A549 (cell line): ENCODE data around the gene REXO4. TPM values are rescaled to one million over a fixed set of nuclear protein-coding genes. Genes with fewer than 3 reads are reported as not detected.

Experiments
- ATAC-seq, 2 experiments: fragments of 200-7000 bp in 1 of 2; fragments of >200 bp in 1 of 2; cut with Nextera tagmentation in 1 of 2; cut with Tn5 transposase in 1 of 2; 3 replicates each; pipeline versions ENCODE4 v1.8.0 to v1.9.1; 2018 to 2020; ENCODE audit warnings: mild to moderate bottlenecking in 1 of 2, moderate library complexity in 1 of 2
- CTCF ChIA-PET: fragments of 300-600 bp; sonication (Branson Sonifier 250); formaldehyde crosslinking; extraction: SDS; loops from one replicate; lab custom pipeline; 2021; ENCODE audit warnings: antibody characterized with exemption, inconsistent platforms; lab: Yijun Ruan, JAX
- POLR2A ChIA-PET: fragments of 350-600 bp; formaldehyde crosslinking; extraction: SDS; loops from one replicate; lab custom pipeline; 2021; ENCODE audit warnings: antibody characterized with exemption, inconsistent platforms; lab: Yijun Ruan, JAX
- DNase-seq, 2 experiments: peaks; one replicate each; pipeline versions ENCODE4 v3.0.0 to v3.0.0-alpha.2; 2011 to 2016; ENCODE audit warnings: low read depth in 1 of 2, low spot score in 1 of 2
- FAIRE-seq: peaks from 2 replicates; lab custom pipeline; 2011; peaks lifted over from hg19 to GRCh38; lab: Jason Lieb, UNC
- H3K27ac ChIP-seq, 2 experiments: fragments of >200 bp; sonication (Bioruptor Twin); formaldehyde crosslinking; 3 replicates each; pipeline ENCODE4 v1.5.1; 2016 to 2017
- H3K4me1 ChIP-seq: fragments of >200 bp; sonication (Bioruptor Twin); formaldehyde crosslinking; 3 replicates; pipeline ENCODE4 v1.6.1; 2016
- H3K4me2 ChIP-seq: fragments of >200 bp; sonication (Bioruptor Twin); formaldehyde crosslinking; 3 replicates; pipeline ENCODE4 v1.6.1; 2016
- H3K4me3 ChIP-seq: fragments of >200 bp; sonication (Bioruptor Twin); formaldehyde crosslinking; 3 replicates; pipeline ENCODE4 v1.5.1; 2016
- H3K9me3 ChIP-seq: fragments of >200 bp; sonication (Bioruptor Twin); formaldehyde crosslinking; 3 replicates; pipeline ENCODE4 v1.6.1; 2016
- BCL3 ChIP-seq: fragments of >200 bp; sonication (Bioruptor Twin); formaldehyde crosslinking; IDR thresholded peaks from 3 replicates; pipeline ENCODE4 v1.6.1; 2016
- CHD4 ChIP-seq: fragments of 200-600 bp; sonication (generic); IDR thresholded peaks from 2 replicates; pipeline ENCODE4 v1.6.1; 2016; ENCODE audit warnings: antibody characterized with exemption, mild to moderate bottlenecking, borderline replicate concordance
- EHF ChIP-seq: fragments of 250-450 bp; sonication (Bioruptor Pico); IDR thresholded peaks from 2 replicates; pipeline ENCODE4 v1.5.0; 2020; ENCODE audit warnings: mild to moderate bottlenecking
- EP300 ChIP-seq, 2 experiments: fragments of >200 bp; sonication (Bioruptor Twin); formaldehyde crosslinking; IDR thresholded peaks; 2 replicates in 1 of 2; 3 replicates in 1 of 2; pipeline ENCODE4 v1.6.1; 2016 to 2017
- ESRRA ChIP-seq: fragments of 150-350 bp; IDR thresholded peaks from 2 replicates; pipeline ENCODE4 v1.6.1; 2014; ENCODE audit warnings: mild to moderate bottlenecking, low read length, borderline replicate concordance
- HMGXB4 ChIP-seq: fragments of 250-450 bp; sonication (Bioruptor Pico); IDR thresholded peaks from 2 replicates; pipeline ENCODE4 v1.5.0; 2021; ENCODE audit warnings: mild to moderate bottlenecking, moderate library complexity, borderline replicate concordance
- HOXA7 ChIP-seq: fragments of 250-450 bp; sonication (Bioruptor Pico); IDR thresholded peaks from 2 replicates; pipeline ENCODE4 v1.5.0; 2020; ENCODE audit warnings: mild to moderate bottlenecking, moderate library complexity
- HOXB13 ChIP-seq: fragments of 250-450 bp; sonication (Bioruptor Pico); IDR thresholded peaks from 2 replicates; pipeline ENCODE4 v1.5.0; 2020; ENCODE audit warnings: low read depth, mild to moderate bottlenecking, moderate library complexity
- JUN ChIP-seq, 2 experiments: fragments of >200 bp; sonication (Bioruptor Twin); formaldehyde crosslinking; IDR thresholded peaks; 2 replicates in 1 of 2; 3 replicates in 1 of 2; pipeline ENCODE4 v1.6.1; 2016 to 2017
- JUNB ChIP-seq: fragments of >200 bp; sonication (Bioruptor Twin); formaldehyde crosslinking; IDR thresholded peaks from 2 replicates; pipeline ENCODE4 v1.6.1; 2016
- PBX3 ChIP-seq: IDR thresholded peaks from 2 replicates; pipeline ENCODE4 v1.6.1; 2012
- PHF8 ChIP-seq: fragments of 200-600 bp; sonication (generic); IDR thresholded peaks from 2 replicates; pipeline ENCODE4 v1.6.1; 2016; ENCODE audit warnings: low read depth, mild to moderate bottlenecking, antibody characterized with exemption, moderate library complexity, borderline replicate concordance
- POLR2A ChIP-seq: IDR thresholded peaks from 2 replicates; pipeline ENCODE4 v1.6.1; 2012; ENCODE audit warnings: mild to moderate bottlenecking, low read length
- RCOR1 ChIP-seq: fragments of 150-350 bp; IDR thresholded peaks from 2 replicates; pipeline ENCODE4 v1.6.1; 2014; ENCODE audit warnings: antibody characterized with exemption, low read length, low read depth
- RFX5 ChIP-seq: fragments of 450-650 bp; IDR thresholded peaks from 2 replicates; pipeline ENCODE4 v1.7.1; 2014; ENCODE audit warnings: antibody characterized with exemption, mild to moderate bottlenecking, moderate library complexity
- RNF2 ChIP-seq: fragments of 200-600 bp; sonication (generic); IDR thresholded peaks from 2 replicates; pipeline ENCODE4 v1.6.1; 2016; ENCODE audit warnings: low read depth, mild to moderate bottlenecking, antibody characterized with exemption, moderate library complexity, borderline replicate concordance
- SREBF2 ChIP-seq: fragments of 450-650 bp; IDR thresholded peaks from 2 replicates; pipeline ENCODE4 v1.6.1; 2014; ENCODE audit warnings: mild to moderate bottlenecking, moderate library complexity
- ZFP36 ChIP-seq: fragments of 450-650 bp; IDR thresholded peaks from 2 replicates; pipeline ENCODE4 v1.6.1; 2014; ENCODE audit warnings: borderline replicate concordance; ENCODE audit not compliant: partially characterized antibody
- WGBS: methylation state at CpG from one replicate; pipeline ENCODE4 v1.1.6; 2017; ENCODE audit errors: missing lambda C conversion rate; 5-methylcytosine and 5-hydroxymethylcytosine counted together
- polyA plus RNA-seq, 4 experiments: library from polyadenylated mRNA; depleted of rRNA in 3 of 4; stranded (reverse); fragments of >200 nt; fragmentation: RNase III in 1 of 4; extraction: RNeasy Plus Mini Kit Qiagen cat#74134 plus additional on column Dnase treatment in 1 of 4; gene quantifications; 2 replicates in 3 of 4; 3 replicates in 1 of 4; pipeline ENCODE4 v1.2.3, GENCODE V29; 2011 to 2017
- TF ChIP-seq, protein P1 (sequence below): fragments of 200-600 bp; sonication (generic); IDR thresholded peaks from 2 replicates; pipeline ENCODE4 v1.6.1; 2016; ENCODE audit warnings: antibody characterized with exemption, mild to moderate bottlenecking, moderate library complexity
- TF ChIP-seq, protein P2 (sequence below): IDR thresholded peaks from 2 replicates; pipeline ENCODE4 v1.6.1; 2012

Gene REXO4
- polyA plus RNA-seq, 2 of the 4 experiments (the other 2 are of a cell fraction) = 25.8 to 31.0 TPM

DNA sequence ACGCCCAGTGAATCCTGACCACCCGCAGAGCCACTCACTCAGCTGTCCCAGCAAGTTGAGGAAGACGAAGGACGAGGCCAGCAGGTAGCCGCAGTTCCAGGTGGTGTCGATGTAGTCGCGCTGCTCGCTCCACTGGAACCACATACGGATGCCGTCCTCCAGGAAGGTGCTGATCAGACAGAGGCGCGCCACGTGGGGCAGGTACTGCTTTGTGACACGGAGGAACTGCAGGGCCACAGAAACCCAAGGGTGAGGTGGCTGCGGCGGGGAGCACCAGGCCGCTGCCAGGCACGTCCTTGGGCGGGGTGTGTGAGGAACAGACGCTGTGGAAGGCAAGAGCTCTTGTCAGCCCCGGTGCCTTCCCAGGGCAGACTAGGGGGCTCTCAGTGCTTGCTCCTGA, 50.6 kb downstream of the REXO4 start (continued):
- TF ChIP-seq BCL3 = no peak
- no peak for TF ChIP-seq RNF2

- no peak for ATAC-seq
- 96% methylated on average over 5 of the region's 11 CpGs for WGBS
- no peak overlapping the region for H3K4me2 ChIP-seq
- no peak for FAIRE-seq
- no peak overlapping the region for H3K27ac ChIP-seq
- ChIA-PET POLR2A (interaction anchor here (1.1 kb wide), 1 partner anchor 15 kb away, joined by 3 read pairs; no protein-coding TSS in a partner anchor), CTCF (interaction anchor here (0.6 to 3.2 kb wide), 7 partner anchors 8 to 234 kb away, joined by 3 to 16 read pairs (median 5); no protein-coding TSS in a partner anchor)
- TF ChIP-seq PHF8 (no peak), ZFP36 (no peak), PBX3 (no peak), CHD4 (no peak), POLR2A (no peak), EHF (CRISPR knock-in tag) (no peak), JUNB (no peak), RCOR1 (no peak), HMGXB4 (CRISPR knock-in tag) (no peak), HOXB13 (CRISPR knock-in tag) (no peak), EP300 (IDR thresholded peaks at IDR 0.05) (no peak), ESRRA (no peak), RFX5 (no peak), JUN (IDR thresholded peaks at IDR 0.05) (no peak), HOXA7 (CRISPR knock-in tag) (no peak), SREBF2 (no peak)
- TF ChIP-seq, protein P1, sequence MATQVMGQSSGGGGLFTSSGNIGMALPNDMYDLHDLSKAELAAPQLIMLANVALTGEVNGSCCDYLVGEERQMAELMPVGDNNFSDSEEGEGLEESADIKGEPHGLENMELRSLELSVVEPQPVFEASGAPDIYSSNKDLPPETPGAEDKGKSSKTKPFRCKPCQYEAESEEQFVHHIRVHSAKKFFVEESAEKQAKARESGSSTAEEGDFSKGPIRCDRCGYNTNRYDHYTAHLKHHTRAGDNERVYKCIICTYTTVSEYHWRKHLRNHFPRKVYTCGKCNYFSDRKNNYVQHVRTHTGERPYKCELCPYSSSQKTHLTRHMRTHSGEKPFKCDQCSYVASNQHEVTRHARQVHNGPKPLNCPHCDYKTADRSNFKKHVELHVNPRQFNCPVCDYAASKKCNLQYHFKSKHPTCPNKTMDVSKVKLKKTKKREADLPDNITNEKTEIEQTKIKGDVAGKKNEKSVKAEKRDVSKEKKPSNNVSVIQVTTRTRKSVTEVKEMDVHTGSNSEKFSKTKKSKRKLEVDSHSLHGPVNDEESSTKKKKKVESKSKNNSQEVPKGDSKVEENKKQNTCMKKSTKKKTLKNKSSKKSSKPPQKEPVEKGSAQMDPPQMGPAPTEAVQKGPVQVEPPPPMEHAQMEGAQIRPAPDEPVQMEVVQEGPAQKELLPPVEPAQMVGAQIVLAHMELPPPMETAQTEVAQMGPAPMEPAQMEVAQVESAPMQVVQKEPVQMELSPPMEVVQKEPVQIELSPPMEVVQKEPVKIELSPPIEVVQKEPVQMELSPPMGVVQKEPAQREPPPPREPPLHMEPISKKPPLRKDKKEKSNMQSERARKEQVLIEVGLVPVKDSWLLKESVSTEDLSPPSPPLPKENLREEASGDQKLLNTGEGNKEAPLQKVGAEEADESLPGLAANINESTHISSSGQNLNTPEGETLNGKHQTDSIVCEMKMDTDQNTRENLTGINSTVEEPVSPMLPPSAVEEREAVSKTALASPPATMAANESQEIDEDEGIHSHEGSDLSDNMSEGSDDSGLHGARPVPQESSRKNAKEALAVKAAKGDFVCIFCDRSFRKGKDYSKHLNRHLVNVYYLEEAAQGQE = no peak
- TF ChIP-seq, protein P2, sequence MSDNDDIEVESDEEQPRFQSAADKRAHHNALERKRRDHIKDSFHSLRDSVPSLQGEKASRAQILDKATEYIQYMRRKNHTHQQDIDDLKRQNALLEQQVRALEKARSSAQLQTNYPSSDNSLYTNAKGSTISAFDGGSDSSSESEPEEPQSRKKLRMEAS = no peak
- H3K9me3 ChIP-seq = no peaks in the 10 kb centered on the region
- peaks cover 10% of the 10 kb centered on the region; the same call in 1 of the 3 replicates for H3K4me1 ChIP-seq
- no peak for DNase-seq
- H3K4me3 ChIP-seq = no peak overlapping the region
Measured at GRCh38 chr9:133366435-133366834, 51.4 kb downstream of the REXO4 start.
